Endothelial cell of umbilical vein (primary cell): Measurements from ENCODE around the gene XXYLT1. TPM values are rescaled to one million over a fixed set of nuclear protein-coding genes. Genes with fewer than 3 reads are reported as not detected.

Experiments used
- BruUV-seq: library from RNA; stranded (reverse); fragments of 400-500 nt; replicated peaks from 2 replicates; lab custom pipeline; 2021; lab: Mats Ljungman, UMichigan
- CTCF ChIA-PET: fragments of 300-600, 350-600 bp; sonication (Branson Sonifier 250); formaldehyde crosslinking; loops from one replicate; lab custom pipeline; 2021; ENCODE audit warnings: antibody characterized with exemption, inconsistent platforms; lab: Charles Lee
- POLR2A ChIA-PET: fragments of 300-600, 350-600 bp; sonication (Branson Sonifier 250); formaldehyde crosslinking; loops from one replicate; lab custom pipeline; 2021; ENCODE audit warnings: antibody characterized with exemption, inconsistent platforms; lab: Charles Lee
- DNase-seq: peaks from one replicate; pipeline ENCODE4 v3.0.0-alpha.2; 2011; ENCODE audit warnings: low read depth, low spot score
- FAIRE-seq: peaks from 2 replicates; lab custom pipeline; 2011; peaks lifted over from hg19 to GRCh38; lab: Jason Lieb, UNC
- H2AFZ ChIP-seq: 2 replicates; pipeline ENCODE4 v1.6.0; 2012; ENCODE audit warnings: low read depth, low read length, control low read depth, inconsistent platforms
- H3K27ac ChIP-seq: 2 replicates; pipeline ENCODE4 v1.5.1; 2011; ENCODE audit warnings: low read depth, mild to moderate bottlenecking, control low read depth, low read length, moderate library complexity; ENCODE audit not compliant: insufficient read depth
- H3K27me3 ChIP-seq, 2 experiments: 2 replicates each; pipeline versions ENCODE4 v1.6.0 to v1.6.1; 2011; ENCODE audit warnings: low read length in 2 of 2, mixed read lengths in 1 of 2; ENCODE audit not compliant: control insufficient read depth in 2 of 2, insufficient read depth in 2 of 2
- H3K36me3 ChIP-seq, 2 experiments: 2 replicates in 1 of 2; 3 replicates in 1 of 2; pipeline ENCODE4 v1.5.1; 2011; ENCODE audit warnings: low read length in 2 of 2, mild to moderate bottlenecking in 1 of 2, moderate library complexity in 1 of 2; ENCODE audit not compliant: control insufficient read depth in 2 of 2, insufficient read depth in 2 of 2; ENCODE audit errors: extremely low read depth in 1 of 2
- H3K4me1 ChIP-seq: 3 replicates; pipeline ENCODE4 v1.5.1; 2011; ENCODE audit warnings: mild to moderate bottlenecking, low read length; ENCODE audit not compliant: control insufficient read depth, insufficient read depth; ENCODE audit errors: extremely low read depth
- H3K4me2 ChIP-seq: 2 replicates; pipeline ENCODE4 v1.6.1; 2011; ENCODE audit warnings: low read length, control low read depth, mixed read lengths; ENCODE audit not compliant: insufficient read depth
- H3K4me3 ChIP-seq, 3 experiments: fragments of 200-600 bp in 1 of 3; sonication (generic), shearing (Covaris generic) in 1 of 3; replicated peaks in 1 of 3; 2 replicates each; pipeline ENCODE4 v1.5.1; 2011 to 2016; ENCODE audit warnings: control low read depth in 3 of 3, low read length in 3 of 3, mild to moderate bottlenecking in 2 of 3, inconsistent platforms in 1 of 3, low read depth in 1 of 3, moderate library complexity in 1 of 3; ENCODE audit not compliant: insufficient read depth in 1 of 3
- H3K79me2 ChIP-seq: 2 replicates; pipeline ENCODE4 v1.6.0; 2012; ENCODE audit warnings: low read length, inconsistent platforms; ENCODE audit not compliant: control insufficient read depth, insufficient read depth
- H3K9ac ChIP-seq: replicated peaks from 2 replicates; pipeline ENCODE3; 2011; ENCODE audit warnings: low read length, control low read depth; ENCODE audit not compliant: insufficient read depth; ENCODE audit errors: extremely low read depth
- H3K9me1 ChIP-seq: replicated peaks from 3 replicates; pipeline ENCODE4 v1.6.0; 2011; ENCODE audit warnings: mild to moderate bottlenecking, low read length; ENCODE audit not compliant: control insufficient read depth, insufficient read depth; ENCODE audit errors: extremely low read depth
- H3K9me3 ChIP-seq: replicated peaks from 2 replicates; pipeline ENCODE4 v1.5.1; 2012; ENCODE audit warnings: low read length, inconsistent platforms; ENCODE audit not compliant: control insufficient read depth, insufficient read depth
- H4K20me1 ChIP-seq: replicated peaks from 2 replicates; pipeline ENCODE3; 2011; ENCODE audit warnings: mild to moderate bottlenecking, low read length; ENCODE audit not compliant: control insufficient read depth, insufficient read depth; ENCODE audit errors: extremely low read depth
- CTCF ChIP-seq, 2 donors: IDR thresholded peaks; 1 replicate in 1 of 2; 2 replicates in 1 of 2; pipeline ENCODE4 v1.5.1; 2011; ENCODE audit warnings: low read length in 2 of 2, mild to moderate bottlenecking in 2 of 2, moderate library complexity in 2 of 2, control low read depth in 1 of 2, inconsistent platforms in 1 of 2, low read depth in 1 of 2; ENCODE audit not compliant: insufficient read depth in 1 of 2; ENCODE audit errors: extremely low read depth in 1 of 2
- EZH2 ChIP-seq: IDR thresholded peaks from 2 replicates; pipeline ENCODE4 v1.6.1; 2012; ENCODE audit warnings: borderline replicate concordance, low read depth, mild to moderate bottlenecking, moderate library complexity, low read length, inconsistent platforms; ENCODE audit not compliant: severe bottlenecking
- FOS ChIP-seq: IDR thresholded peaks from 2 replicates; pipeline ENCODE4 v1.6.1; 2011; ENCODE audit warnings: mild to moderate bottlenecking, low read length, moderate library complexity, borderline replicate concordance; ENCODE audit not compliant: insufficient read depth
- GATA2 ChIP-seq: IDR thresholded peaks from 2 replicates; pipeline ENCODE4 v1.7.0; 2011; ENCODE audit warnings: low read depth, mild to moderate bottlenecking, moderate library complexity, mixed read lengths, low read length; ENCODE audit not compliant: insufficient read length, insufficient read depth
- JUN ChIP-seq: IDR thresholded peaks from 2 replicates; pipeline ENCODE4 v1.6.1; 2011; ENCODE audit warnings: borderline replicate concordance, low read depth; ENCODE audit not compliant: insufficient read length, insufficient read depth
- MAX ChIP-seq: IDR thresholded peaks from 2 replicates; pipeline ENCODE4 v1.6.1; 2011; ENCODE audit not compliant: insufficient read depth, insufficient read length
- MYC ChIP-seq: IDR thresholded peaks from one replicate; pipeline ENCODE4 v1.6.1; 2011; ENCODE audit warnings: mild to moderate bottlenecking, low read depth, low read length
- POLR2A ChIP-seq: IDR thresholded peaks from 2 replicates; pipeline ENCODE4 v1.6.1; 2012; ENCODE audit warnings: low read depth, mild to moderate bottlenecking, control low read depth, low read length
- POLR2AphosphoS5 ChIP-seq: IDR thresholded peaks from 2 replicates; pipeline ENCODE4 v1.6.1; 2012; ENCODE audit warnings: low read depth, mild to moderate bottlenecking, control low read depth, low read length, moderate library complexity; ENCODE audit not compliant: insufficient read depth
- dilution Hi-C: fragments of 300-500 bp; cut with MboI; formaldehyde crosslinking; loops from one replicate; pipeline ENCODE4 v1.15.0; 2019; ENCODE audit warnings: low sequenced_read_pairs; ENCODE audit not compliant: extremely low pct_ligation_motif_present
- intact Hi-C: fragments of 100-400 bp; cut with micrococcal nuclease; formaldehyde crosslinking; loops from one replicate; pipeline ENCODE4 v1.10.0; 2022
- polyA plus RNA-seq, 4 experiments: library from polyadenylated mRNA; depleted of rRNA in 3 of 4; stranded (reverse) in 3 of 4; unstranded in 1 of 4; fragments of >200 nt; gene quantifications; 2 replicates each; pipeline versions ENCODE4 v1.2.1 to v1.2.3, GENCODE V29; 2011 to 2012; ENCODE audit warnings: missing spikeins in 1 of 4
- total RNA-seq: library from RNA; stranded (reverse); gene quantifications from 2 replicates; pipeline ENCODE4 v1.2.3, GENCODE V29; 2021

Gene XXYLT1
- total and polyA plus RNA-seq, 2 donors (not counting 3 experiments of a cell fraction or from before 2014, with no cell fraction given): 54.4 to 78.1 TPM

GRCh38 chr3:195172896-195173295, 98.1 kb downstream of the XXYLT1 start:
- Histone ChIP-seq H3K4me3 (no peak overlapping the region), H3K4me2 (no peak overlapping the region), H4K20me1 (no peaks in the 10 kb centered on the region), H2AFZ (no peak overlapping the region), H3K9me1 (no peaks in the 10 kb centered on the region), H3K9ac (no peak overlapping the region), H3K9me3 (no peaks in the 10 kb centered on the region), H3K27ac (no peak overlapping the region), H3K4me1 (peaks cover 31% of the 10 kb centered on the region), H3K79me2 (no peaks in the 10 kb centered on the region), H3K27me3 (no peaks in the 10 kb centered on the region), H3K36me3 (peaks cover 0 to 4% of the 10 kb centered on the region in 2 experiments)
- ChIA-PET POLR2A (no interaction called here), CTCF (interaction anchor here (0.7 to 2.3 kb wide), 10 partner anchors 9 to 490 kb away, joined by 3 to 9 read pairs (median 4); no protein-coding TSS in a partner anchor)
- BruUV-seq: no TSS peak
- intact Hi-C loops (loop anchor here (1.0 kb wide), 1 partner anchor 9 kb away; no protein-coding TSS in a partner anchor), dilution Hi-C loops (no loop called here)
- no peak for TF ChIP-seq MYC
- TF ChIP-seq POLR2A: no peak
- TF ChIP-seq MAX: no peak
- FAIRE-seq (peak; percentile 24), DNase-seq (no peak)

- POLR2A ChIA-PET: no interaction called here
- H3K4me1 ChIP-seq: peaks cover 29% of the 10 kb centered on the region
- peak overlapping the region; percentile 23 for H3K4me2 ChIP-seq
- DNase-seq (peak; percentile 75), FAIRE-seq (peak; percentile 96)
- no peaks in the 10 kb centered on the region for H4K20me1 ChIP-seq
- CTCF ChIA-PET: interaction anchor here (1.2 to 2.3 kb wide), 5 partner anchors 18 to 85 kb away, joined by 3 to 9 read pairs (median 4); no protein-coding TSS in a partner anchor
- H3K9me1 ChIP-seq: no peaks in the 10 kb centered on the region
- peaks cover 0 to 4% of the 10 kb centered on the region in 2 experiments for H3K36me3 ChIP-seq
- no peaks in the 10 kb centered on the region for H3K79me2 ChIP-seq
- no peak for TF ChIP-seq CTCF (IDR thresholded peaks at IDR 0.05; ENCODE audit: extremely low read depth in 1 of 2, insufficient read depth in 1 of 2, low read depth in 1 of 2, low read length in 2 of 2)
- TF ChIP-seq JUN: no peak
- no peak for TF ChIP-seq MAX
- no peak for TF ChIP-seq POLR2A
- no peak for TF ChIP-seq GATA2
- no peak for TF ChIP-seq POLR2AphosphoS5
- no peak for TF ChIP-seq MYC
- no peak for TF ChIP-seq EZH2
- TF ChIP-seq FOS: no peak
- dilution Hi-C loops (no loop called here), intact Hi-C loops (loop anchor here (1.0 kb wide), 1 partner anchor 8 kb away; no protein-coding TSS in a partner anchor)
- H3K27ac ChIP-seq: peak overlapping the region; percentile 42
- peak overlapping the region; percentile 5 for H3K9ac ChIP-seq
- H2AFZ ChIP-seq: peak overlapping the region; percentile 5
- H3K4me3 ChIP-seq: no peak overlapping the region
- no peaks in the 10 kb centered on the region for H3K9me3 ChIP-seq
- no TSS peak for BruUV-seq
- H3K27me3 ChIP-seq: no peaks in the 10 kb centered on the region
Measured at GRCh38 chr3:195172039-195172684, 98.8 kb downstream of the XXYLT1 start.
